Stimulated activated CD4-positive, alpha-beta T cell treated with anti-CD3 and anti-CD28 coated beads, Interleukin-15, amount 100 ng/mL, for 48 hours (primary cell): ENCODE data around the gene C5orf52.
"Not testable (repeated sequence)": the region's sequence is repeated elsewhere in the genome, so short reads cannot be mapped to it uniquely, and the experiment has no call there.

Experiments
- DNase-seq, 2 donors: peaks; one replicate each; pipeline ENCODE4 v3.0.0-alpha.2; 2020; ENCODE audit warnings: low read depth in 2 of 2

Gene C5orf52

DNA sequence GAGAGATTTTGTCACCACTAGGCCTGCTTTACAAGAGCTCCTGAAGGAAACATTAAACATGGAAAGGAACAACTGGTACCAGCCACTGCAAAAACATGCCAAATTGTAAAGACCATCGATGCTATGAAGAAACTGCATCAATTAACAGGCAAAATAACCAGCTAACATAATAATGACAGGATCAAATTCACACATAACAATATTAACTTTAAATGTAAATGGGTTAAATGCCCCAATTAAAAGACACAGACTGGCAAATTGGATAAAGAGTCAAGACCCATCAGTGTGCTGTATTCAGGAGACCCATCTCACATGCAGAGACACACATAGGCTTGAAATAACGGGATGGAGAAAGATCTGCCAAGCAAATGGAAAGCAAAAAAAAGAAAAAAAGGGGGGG, 51.6 kb downstream of the C5orf52 start:
- not testable (repeated sequence) for DNase-seq

DNA sequence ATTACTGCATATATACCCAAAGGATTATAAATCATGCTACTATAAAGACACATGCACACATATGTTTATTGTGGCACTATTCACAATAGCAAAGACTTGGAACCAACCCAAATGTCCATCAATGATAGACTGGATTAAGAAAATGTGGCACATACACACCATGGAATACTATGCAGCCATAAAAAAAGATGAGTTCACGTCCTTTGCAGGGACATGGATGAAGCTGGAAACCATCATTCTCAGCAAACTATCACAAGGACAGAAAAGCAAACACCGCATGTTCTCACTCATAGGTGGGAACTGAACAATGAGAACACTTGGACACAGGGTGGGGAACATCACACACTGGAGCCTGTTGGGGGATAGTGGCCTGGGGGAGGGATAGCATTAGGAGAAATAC, 55.3 kb downstream of the C5orf52 start:
- DNase-seq, result not testable (repeated sequence)

- DNase-seq, result not testable (repeated sequence)
Measured at GRCh38 chr5:157727858-157728257, 56.5 kb downstream of the C5orf52 start.
